Right atrium auricular region (tissue), 2 donors: ENCODE measurements around the gene ZDHHC4. TPM values are rescaled to one million over a fixed set of nuclear protein-coding genes. Genes with fewer than 3 reads are reported as not detected.

Source experiments
- DNase-seq: peaks from one replicate; pipeline ENCODE4 v3.0.0-alpha.2; 2019; ENCODE audit warnings: low spot score
- H3K27ac ChIP-seq, 2 donors: fragments of 200-600 bp; sonication (generic); 1 replicate in 1 of 2; 2 replicates in 1 of 2; pipeline ENCODE4 v1.5.1; 2016 to 2019
- H3K27me3 ChIP-seq, 2 donors: fragments of 200-600 bp; sonication (generic); one replicate each; pipeline versions ENCODE4 v1.5.1 to v1.6.0; 2017 to 2019
- H3K36me3 ChIP-seq: fragments of 200-600 bp; sonication (generic); one replicate; pipeline ENCODE4 v1.5.1; 2016
- H3K4me1 ChIP-seq, 2 donors: fragments of 200-600 bp; sonication (generic); one replicate each; pipeline versions ENCODE4 v1.5.1 to v1.6.0; 2017 to 2019
- H3K4me3 ChIP-seq, 2 donors: fragments of 200-600 bp; sonication (generic); 1 replicate in 1 of 2; 2 replicates in 1 of 2; pipeline ENCODE4 v1.5.1; 2017 to 2019; ENCODE audit warnings: mild to moderate bottlenecking in 1 of 2, moderate library complexity in 1 of 2
- H3K9me3 ChIP-seq, 2 donors: fragments of 200-600 bp; sonication (generic); one replicate each; pipeline ENCODE4 v1.5.1; 2019
- total RNA-seq, 2 donors: library from RNA; depleted of rRNA; stranded (reverse); fragments of >200 nt; gene quantifications; one replicate each; pipeline ENCODE4 v1.1.0, GENCODE V29; 2016
- TF ChIP-seq, protein P1 (sequence below), 2 donors: fragments of 200-600 bp; sonication (generic); IDR thresholded peaks; one replicate each; pipeline ENCODE4 v1.5.1; 2019; ENCODE audit warnings: antibody characterized with exemption in 2 of 2

Gene ZDHHC4
- total RNA-seq, 2 donors from 2014 or later = 37.5 to 48.4 TPM

DNA sequence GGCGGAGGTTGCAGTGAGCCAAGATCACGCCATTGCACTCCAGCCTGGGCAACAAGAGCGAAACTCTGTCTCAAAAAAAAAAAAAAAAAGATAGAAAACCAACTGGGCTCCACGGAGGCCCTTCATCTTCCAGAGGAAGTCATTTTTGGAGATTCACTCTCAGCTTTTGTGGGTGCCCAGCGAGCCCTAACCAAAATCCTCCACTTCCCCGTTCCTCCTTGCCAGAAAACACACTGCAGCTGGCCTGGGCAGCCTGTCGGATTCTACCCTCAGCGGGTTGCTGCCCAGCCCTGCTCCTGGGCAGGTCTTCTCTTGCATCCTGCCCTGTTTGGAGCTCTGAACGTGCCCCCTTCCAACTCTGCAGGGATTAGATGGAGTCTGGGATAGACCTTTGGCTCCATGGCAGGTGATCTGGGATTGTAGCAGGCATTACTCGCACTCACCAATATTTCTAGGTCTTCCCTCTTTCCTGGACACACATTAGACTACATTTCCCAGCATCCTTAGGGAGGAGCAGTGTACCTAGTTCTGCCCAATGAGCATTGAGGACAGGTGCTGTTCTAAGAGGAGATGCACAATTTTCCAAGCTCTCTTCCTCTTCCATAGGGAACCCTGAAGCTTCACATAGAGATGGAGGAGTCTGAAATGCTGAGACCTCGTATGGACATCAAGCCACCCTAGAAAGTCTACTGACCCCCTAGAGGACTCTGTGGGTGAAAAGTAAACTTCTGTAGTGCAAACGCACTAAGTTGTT is 30.6 kb upstream of the ZDHHC4 start:
- no peaks in the 10 kb centered on the region for H3K4me1 ChIP-seq
- no peak for DNase-seq
- H3K27me3 ChIP-seq = no peaks in the 10 kb centered on the region

DNA sequence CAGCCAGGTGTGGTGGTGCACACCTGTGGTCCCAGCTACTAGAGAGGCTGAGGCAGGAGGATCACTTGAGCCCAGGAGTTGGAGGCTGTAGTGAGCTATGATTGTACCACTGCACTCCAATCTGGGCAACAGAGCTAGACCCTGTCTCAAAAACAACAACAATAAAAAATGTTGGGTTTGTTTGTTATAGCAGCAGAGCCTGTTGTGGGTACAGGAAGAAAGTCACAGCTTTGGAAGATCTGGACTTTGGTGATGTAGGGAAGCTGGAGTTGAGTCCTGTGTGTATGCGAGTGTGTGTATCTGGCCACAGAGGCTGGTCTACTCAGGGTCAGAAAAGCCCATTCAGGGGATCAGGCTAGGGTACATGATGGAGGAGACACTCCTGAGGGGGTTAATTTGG is 29.9 kb upstream of the ZDHHC4 start:
- no peaks in the 10 kb centered on the region for H3K4me1 ChIP-seq
- DNase-seq = no peak
- no peak overlapping the region for H3K4me3 ChIP-seq
- no peaks in the 10 kb centered on the region for H3K36me3 ChIP-seq
- H3K27me3 ChIP-seq = no peaks in the 10 kb centered on the region
- H3K27ac ChIP-seq = no peak overlapping the region
- TF ChIP-seq, protein P1, sequence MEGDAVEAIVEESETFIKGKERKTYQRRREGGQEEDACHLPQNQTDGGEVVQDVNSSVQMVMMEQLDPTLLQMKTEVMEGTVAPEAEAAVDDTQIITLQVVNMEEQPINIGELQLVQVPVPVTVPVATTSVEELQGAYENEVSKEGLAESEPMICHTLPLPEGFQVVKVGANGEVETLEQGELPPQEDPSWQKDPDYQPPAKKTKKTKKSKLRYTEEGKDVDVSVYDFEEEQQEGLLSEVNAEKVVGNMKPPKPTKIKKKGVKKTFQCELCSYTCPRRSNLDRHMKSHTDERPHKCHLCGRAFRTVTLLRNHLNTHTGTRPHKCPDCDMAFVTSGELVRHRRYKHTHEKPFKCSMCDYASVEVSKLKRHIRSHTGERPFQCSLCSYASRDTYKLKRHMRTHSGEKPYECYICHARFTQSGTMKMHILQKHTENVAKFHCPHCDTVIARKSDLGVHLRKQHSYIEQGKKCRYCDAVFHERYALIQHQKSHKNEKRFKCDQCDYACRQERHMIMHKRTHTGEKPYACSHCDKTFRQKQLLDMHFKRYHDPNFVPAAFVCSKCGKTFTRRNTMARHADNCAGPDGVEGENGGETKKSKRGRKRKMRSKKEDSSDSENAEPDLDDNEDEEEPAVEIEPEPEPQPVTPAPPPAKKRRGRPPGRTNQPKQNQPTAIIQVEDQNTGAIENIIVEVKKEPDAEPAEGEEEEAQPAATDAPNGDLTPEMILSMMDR (IDR thresholded peaks at IDR 0.05) = no peak
- H3K9me3 ChIP-seq = no peaks in the 10 kb centered on the region

More for the DNA sequence above, 30.6 kb upstream of the ZDHHC4 start:
- no peaks in the 10 kb centered on the region for H3K36me3 ChIP-seq
- H3K4me3 ChIP-seq = no peak overlapping the region
- H3K9me3 ChIP-seq = no peaks in the 10 kb centered on the region
- no peak overlapping the region for H3K27ac ChIP-seq
- TF ChIP-seq, protein P1 (IDR thresholded peaks at IDR 0.05) = no peak

DNA sequence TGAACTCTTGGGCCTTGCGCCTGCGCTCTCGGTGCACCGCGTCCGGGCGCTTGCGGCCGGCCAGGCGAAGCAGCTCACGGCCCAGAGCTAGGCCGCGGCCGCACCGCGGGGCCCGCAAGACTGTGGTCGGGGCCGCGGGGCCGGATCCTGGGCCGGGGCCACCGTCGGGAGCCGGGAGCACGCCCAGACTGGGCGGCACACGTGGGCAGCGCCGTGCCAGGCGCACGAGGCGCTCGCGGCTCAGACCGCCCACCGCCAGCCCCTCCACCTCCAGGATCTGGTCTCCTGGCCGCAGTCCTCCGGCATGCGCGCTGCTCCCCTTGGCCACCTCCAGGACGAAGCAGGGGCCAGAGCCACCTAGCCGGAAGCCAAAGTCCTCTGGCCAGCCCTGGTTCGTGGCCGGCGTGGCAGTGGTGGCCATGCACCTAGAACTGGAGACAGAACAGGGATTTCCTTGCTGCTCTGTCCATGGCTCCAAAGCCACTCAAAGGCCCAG is 26.2 kb upstream of the ZDHHC4 start, which contains the start of gene GRID2IP:
Gene GRID2IP (minus strand): TSS at position 446 of the 496 bp plus-strand sequence. CDS start 25 bp downstream, at position 421.
- H3K4me3 ChIP-seq = no peak within 1 kb of the TSS
- no peak for DNase-seq

DNA sequence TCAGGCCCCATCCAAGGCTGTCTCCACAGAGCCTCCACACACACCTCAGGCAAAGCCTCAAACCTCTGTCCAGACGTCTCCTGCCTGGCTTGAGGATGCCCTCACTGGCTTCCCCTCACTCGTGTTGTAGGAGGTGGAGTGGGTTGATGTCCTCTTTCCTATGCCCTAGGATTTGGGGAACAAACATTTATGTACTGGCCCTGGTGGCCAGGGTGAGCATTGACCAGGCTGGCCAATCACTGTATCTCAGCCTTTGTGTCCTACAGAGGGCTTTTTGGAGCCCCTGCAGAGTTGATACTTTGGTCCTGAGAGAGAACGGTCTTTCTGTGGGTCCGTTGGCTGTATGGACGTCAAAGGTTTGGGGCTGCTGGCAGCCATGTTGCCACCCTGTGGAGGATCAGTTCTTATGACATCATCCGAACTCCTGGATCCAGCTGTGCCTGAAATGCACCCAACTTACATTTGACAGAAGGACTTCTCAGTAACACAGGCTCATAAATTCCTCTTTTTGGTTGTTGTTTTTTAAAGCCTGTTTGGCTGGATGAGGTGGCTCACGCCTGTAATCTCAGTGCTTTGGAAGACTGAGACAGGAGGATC is 23.7 kb upstream of the ZDHHC4 start:
- TF ChIP-seq, protein P1 (IDR thresholded peaks at IDR 0.05) = no peak
- Histone ChIP-seq H3K4me1 (no peaks in the 10 kb centered on the region), H3K27ac (no peak overlapping the region), H3K9me3 (no peaks in the 10 kb centered on the region), H3K27me3 (no peaks in the 10 kb centered on the region), H3K4me3 (no peak overlapping the region), H3K36me3 (no peaks in the 10 kb centered on the region)
- DNase-seq = no peak

More for the DNA sequence above, 26.2 kb upstream of the ZDHHC4 start, which contains the start of gene GRID2IP:
- Histone ChIP-seq H3K27ac (no peak within 1 kb of the TSS), H3K36me3 (no peaks in the 10 kb centered on the region), H3K9me3 (no peaks in the 10 kb centered on the region), H3K27me3 (no peaks in the 10 kb centered on the region), H3K4me1 (no peaks in the 10 kb centered on the region)
- TF ChIP-seq, protein P1 (IDR thresholded peaks at IDR 0.05) = no peak

DNA sequence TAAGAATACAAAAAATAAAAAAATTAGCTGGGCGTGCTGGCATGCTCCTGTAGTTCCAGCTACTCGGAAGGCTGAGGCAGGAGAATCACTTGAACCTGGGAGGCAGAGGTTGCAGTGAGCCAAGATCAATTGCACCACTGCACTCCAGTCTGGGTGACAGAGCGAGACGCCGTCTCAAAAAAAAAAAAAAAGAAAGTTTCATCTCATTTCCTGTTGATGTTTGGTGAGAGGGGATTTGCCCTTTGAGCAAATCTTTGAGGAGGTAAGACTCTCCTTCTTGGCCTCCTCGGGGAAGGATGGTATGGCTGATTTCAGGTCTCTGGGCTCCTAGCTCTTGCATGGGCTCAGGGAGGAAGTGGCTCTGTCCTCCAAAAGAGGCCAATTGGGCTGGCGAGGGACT is 22.4 kb upstream of the ZDHHC4 start:
- H3K4me1 ChIP-seq = no peaks in the 10 kb centered on the region
- no peaks in the 10 kb centered on the region for H3K9me3 ChIP-seq
- no peaks in the 10 kb centered on the region for H3K27me3 ChIP-seq
- no peak overlapping the region for H3K27ac ChIP-seq
- DNase-seq = no peak
- TF ChIP-seq, protein P1 (IDR thresholded peaks at IDR 0.05) = no peak
- no peaks in the 10 kb centered on the region for H3K36me3 ChIP-seq
- H3K4me3 ChIP-seq = no peak overlapping the region
